HepG2 (cell line): ENCODE data around the gene VAMP8. TPM values are rescaled to one million over a fixed set of nuclear protein-coding genes. Genes with fewer than 3 reads are reported as not detected.

Experiments used
- GATAD2A ChIP-seq: IDR thresholded peaks from 2 replicates; pipeline ENCODE4 v1.6.1; 2016
- HHEX ChIP-seq: IDR thresholded peaks from 2 replicates; pipeline ENCODE4 v1.6.1; 2016; ENCODE audit warnings: control low read depth
- HOXD1 ChIP-seq: sonication (generic); formaldehyde crosslinking; IDR thresholded peaks from 2 replicates; pipeline ENCODE4 v1.5.0; 2020; ENCODE audit warnings: missing genetic modification reagents
- MEIS1 ChIP-seq: sonication (generic); formaldehyde crosslinking; IDR thresholded peaks from 2 replicates; pipeline ENCODE4 v1.9.0; 2021; ENCODE audit warnings: mild to moderate bottlenecking, missing genetic modification reagents, moderate library complexity, borderline replicate concordance
- NR2C2 ChIP-seq: sonication (generic); formaldehyde crosslinking; IDR thresholded peaks from 2 replicates; pipeline ENCODE4 v1.4.0; 2020; ENCODE audit warnings: missing genetic modification reagents, mild to moderate bottlenecking, moderate library complexity, borderline replicate concordance
- PHF8 ChIP-seq: sonication (generic); formaldehyde crosslinking; IDR thresholded peaks from 2 replicates; pipeline ENCODE4 v1.5.0; 2020; ENCODE audit warnings: missing genetic modification reagents
- PRPF4 ChIP-seq: fragments of 200-400 bp; formaldehyde crosslinking; IDR thresholded peaks from 2 replicates; pipeline ENCODE4 v1.6.1; 2016; ENCODE audit warnings: low read length, low read depth; ENCODE audit not compliant: poor library complexity, severe bottlenecking
- RNF2 ChIP-seq: fragments of 450-650 bp; conservative IDR thresholded peaks from 2 replicates; pipeline ENCODE4 v1.6.1; 2016; ENCODE audit warnings: low read depth
- SMAD3 ChIP-seq: sonication (generic); formaldehyde crosslinking; IDR thresholded peaks from 2 replicates; pipeline ENCODE4 v1.4.0; 2020; ENCODE audit warnings: missing genetic modification reagents
- SNAI1 ChIP-seq: sonication (generic); formaldehyde crosslinking; IDR thresholded peaks from 2 replicates; pipeline ENCODE4 v1.5.0; 2020; ENCODE audit warnings: mild to moderate bottlenecking, missing genetic modification reagents, borderline replicate concordance
- ZNF350 ChIP-seq: sonication (generic); formaldehyde crosslinking; IDR thresholded peaks from 2 replicates; pipeline ENCODE4 v1.4.0; 2020; ENCODE audit warnings: mild to moderate bottlenecking, low read depth, missing genetic modification reagents, borderline replicate concordance
- polyA plus RNA-seq, 8 experiments: library from polyadenylated mRNA; depleted of rRNA in 3 of 8; stranded (reverse) in 7 of 8; unstranded in 1 of 8; fragments of >200 nt; fragmentation: Illumina TruSeq in 4 of 8; extraction: Trizol in 4 of 8; gene quantifications; 2 replicates each; pipeline versions ENCODE4 v1.2.1 to v1.2.3, GENCODE V29; 2011 to 2016; ENCODE audit warnings: low read depth in 4 of 8, missing spikeins in 1 of 8, mixed read lengths in 1 of 8; ENCODE audit not compliant: insufficient read depth in 1 of 8
- total RNA-seq, 5 experiments: library from RNA; depleted of rRNA; stranded (reverse); fragments of >200 nt; fragmentation: Illumina TruSeq; extraction: Trizol; gene quantifications; 2 replicates each; pipeline ENCODE4 v1.2.3, GENCODE V29; 2016; ENCODE audit warnings: low read depth in 1 of 5
- TF ChIP-seq, protein P1 (sequence below): sonication (generic); formaldehyde crosslinking; IDR thresholded peaks from 2 replicates; pipeline ENCODE4 v1.4.0; 2020; ENCODE audit warnings: mild to moderate bottlenecking, missing genetic modification reagents
- TF ChIP-seq, protein P2 (sequence below): sonication (generic); formaldehyde crosslinking; IDR thresholded peaks from 2 replicates; pipeline ENCODE4 v1.4.0; 2020; ENCODE audit warnings: mild to moderate bottlenecking, missing genetic modification reagents
- TF ChIP-seq, protein P3 (sequence below): sonication (generic); formaldehyde crosslinking; IDR thresholded peaks from 2 replicates; pipeline ENCODE4 v1.5.0; 2020; ENCODE audit warnings: missing genetic modification reagents, mild to moderate bottlenecking, borderline replicate concordance
- TF ChIP-seq, protein P4 (sequence below): sonication (generic); IDR thresholded peaks from 2 replicates; pipeline ENCODE4 v1.6.1; 2016; ENCODE audit warnings: low read depth, borderline replicate concordance
- TF ChIP-seq, protein P5 (sequence below): sonication (generic); formaldehyde crosslinking; IDR thresholded peaks from 2 replicates; pipeline ENCODE4 v1.4.0; 2020; ENCODE audit warnings: missing genetic modification reagents
- TF ChIP-seq, protein P6 (sequence below): IDR thresholded peaks from 2 replicates; pipeline ENCODE4 v1.6.1; 2016; ENCODE audit warnings: missing genetic modification reagents, missing compliant biosample characterization

VAMP8 gene
- total and polyA plus RNA-seq, 2 of the 13 experiments (the other 11 are each of a cell fraction or from before 2014, with no cell fraction given), result 83.3 to 157 TPM

DNA sequence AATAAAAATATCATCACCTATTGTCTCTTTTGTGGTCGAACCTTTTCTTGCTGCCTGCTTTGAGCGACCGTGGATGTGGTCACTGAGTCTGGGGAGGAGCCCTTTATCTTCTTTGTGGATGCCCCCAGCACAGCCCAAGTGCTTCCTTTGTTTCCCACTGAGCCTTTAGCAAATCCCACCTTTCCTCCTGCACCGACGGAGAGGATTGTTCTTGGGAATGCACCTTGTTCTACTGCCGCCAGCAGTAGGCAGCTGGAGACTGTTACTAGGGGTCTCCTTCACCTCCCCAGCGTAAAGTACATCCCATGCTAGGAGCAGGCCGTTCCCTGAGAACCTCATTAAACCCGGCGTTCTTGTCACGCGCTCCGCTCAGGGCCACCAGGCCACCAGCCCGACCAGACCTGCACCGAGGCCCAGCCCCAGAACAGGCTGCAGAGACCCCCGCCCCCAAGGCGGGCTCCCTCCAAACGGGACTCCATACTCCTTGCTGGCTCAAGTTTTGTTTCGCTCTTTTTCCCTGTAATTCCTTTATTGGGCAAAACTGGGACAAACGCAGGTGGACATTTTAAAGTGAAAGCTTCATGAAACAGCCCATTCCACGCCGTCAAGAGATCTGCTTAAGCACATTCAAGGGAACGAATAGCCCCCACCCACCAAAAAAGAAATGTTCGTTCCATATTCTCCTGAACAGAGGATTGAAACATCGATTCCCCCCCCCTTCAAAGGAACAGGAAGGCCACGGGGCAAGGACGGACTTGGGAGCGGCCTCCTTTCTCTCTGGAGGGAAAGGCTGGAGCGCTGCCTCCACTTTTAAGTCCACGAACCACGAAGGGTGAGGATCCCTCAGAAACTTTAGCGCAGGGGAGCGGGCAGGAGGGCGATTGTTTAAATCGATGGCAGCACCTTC, 39.5 kb upstream of the VAMP8 start (continued):
- TF ChIP-seq, protein P1, sequence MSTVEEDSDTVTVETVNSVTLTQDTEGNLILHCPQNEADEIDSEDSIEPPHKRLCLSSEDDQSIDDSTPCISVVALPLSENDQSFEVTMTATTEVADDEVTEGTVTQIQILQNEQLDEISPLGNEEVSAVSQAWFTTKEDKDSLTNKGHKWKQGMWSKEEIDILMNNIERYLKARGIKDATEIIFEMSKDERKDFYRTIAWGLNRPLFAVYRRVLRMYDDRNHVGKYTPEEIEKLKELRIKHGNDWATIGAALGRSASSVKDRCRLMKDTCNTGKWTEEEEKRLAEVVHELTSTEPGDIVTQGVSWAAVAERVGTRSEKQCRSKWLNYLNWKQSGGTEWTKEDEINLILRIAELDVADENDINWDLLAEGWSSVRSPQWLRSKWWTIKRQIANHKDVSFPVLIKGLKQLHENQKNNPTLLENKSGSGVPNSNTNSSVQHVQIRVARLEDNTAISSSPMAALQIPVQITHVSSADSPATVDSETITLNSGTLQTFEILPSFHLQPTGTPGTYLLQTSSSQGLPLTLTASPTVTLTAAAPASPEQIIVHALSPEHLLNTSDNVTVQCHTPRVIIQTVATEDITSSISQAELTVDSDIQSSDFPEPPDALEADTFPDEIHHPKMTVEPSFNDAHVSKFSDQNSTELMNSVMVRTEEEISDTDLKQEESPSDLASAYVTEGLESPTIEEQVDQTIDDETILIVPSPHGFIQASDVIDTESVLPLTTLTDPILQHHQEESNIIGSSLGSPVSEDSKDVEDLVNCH (CRISPR knock-in tag), result no peak
- TF ChIP-seq HHEX (CRISPR knock-in tag), result no peak
- peak; percentile 10; the same call in 1 of the 2 replicates for TF ChIP-seq NR2C2
- peak; percentile 59 for TF ChIP-seq SNAI1 (CRISPR knock-in tag)
- TF ChIP-seq, protein P2, sequence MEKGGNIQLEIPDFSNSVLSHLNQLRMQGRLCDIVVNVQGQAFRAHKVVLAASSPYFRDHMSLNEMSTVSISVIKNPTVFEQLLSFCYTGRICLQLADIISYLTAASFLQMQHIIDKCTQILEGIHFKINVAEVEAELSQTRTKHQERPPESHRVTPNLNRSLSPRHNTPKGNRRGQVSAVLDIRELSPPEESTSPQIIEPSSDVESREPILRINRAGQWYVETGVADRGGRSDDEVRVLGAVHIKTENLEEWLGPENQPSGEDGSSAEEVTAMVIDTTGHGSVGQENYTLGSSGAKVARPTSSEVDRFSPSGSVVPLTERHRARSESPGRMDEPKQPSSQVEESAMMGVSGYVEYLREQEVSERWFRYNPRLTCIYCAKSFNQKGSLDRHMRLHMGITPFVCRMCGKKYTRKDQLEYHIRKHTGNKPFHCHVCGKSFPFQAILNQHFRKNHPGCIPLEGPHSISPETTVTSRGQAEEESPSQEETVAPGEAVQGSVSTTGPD (CRISPR knock-in tag), result no peak; the same call in 1 of the 2 replicates
- TF ChIP-seq RNF2, result peak; percentile 58; the same call in 1 of the 2 replicates
- TF ChIP-seq GATAD2A, result peak; percentile 68
- no peak for TF ChIP-seq PRPF4
- TF ChIP-seq, protein P3, sequence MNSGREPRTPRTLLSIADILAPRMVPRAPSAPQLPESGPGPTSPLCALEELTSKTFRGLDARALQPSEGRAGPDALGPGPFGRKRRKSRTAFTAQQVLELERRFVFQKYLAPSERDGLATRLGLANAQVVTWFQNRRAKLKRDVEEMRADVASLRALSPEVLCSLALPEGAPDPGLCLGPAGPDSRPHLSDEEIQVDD (CRISPR knock-in tag), result peak; percentile 73; the same call in 1 of the 2 replicates
- TF ChIP-seq, protein P4, sequence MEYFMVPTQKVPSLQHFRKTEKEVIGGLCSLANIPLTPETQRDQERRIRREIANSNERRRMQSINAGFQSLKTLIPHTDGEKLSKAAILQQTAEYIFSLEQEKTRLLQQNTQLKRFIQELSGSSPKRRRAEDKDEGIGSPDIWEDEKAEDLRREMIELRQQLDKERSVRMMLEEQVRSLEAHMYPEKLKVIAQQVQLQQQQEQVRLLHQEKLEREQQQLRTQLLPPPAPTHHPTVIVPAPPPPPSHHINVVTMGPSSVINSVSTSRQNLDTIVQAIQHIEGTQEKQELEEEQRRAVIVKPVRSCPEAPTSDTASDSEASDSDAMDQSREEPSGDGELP, result peak; percentile 36; the same call in 1 of the 2 replicates
- TF ChIP-seq HOXD1, result peak; percentile 43
- TF ChIP-seq, protein P5, sequence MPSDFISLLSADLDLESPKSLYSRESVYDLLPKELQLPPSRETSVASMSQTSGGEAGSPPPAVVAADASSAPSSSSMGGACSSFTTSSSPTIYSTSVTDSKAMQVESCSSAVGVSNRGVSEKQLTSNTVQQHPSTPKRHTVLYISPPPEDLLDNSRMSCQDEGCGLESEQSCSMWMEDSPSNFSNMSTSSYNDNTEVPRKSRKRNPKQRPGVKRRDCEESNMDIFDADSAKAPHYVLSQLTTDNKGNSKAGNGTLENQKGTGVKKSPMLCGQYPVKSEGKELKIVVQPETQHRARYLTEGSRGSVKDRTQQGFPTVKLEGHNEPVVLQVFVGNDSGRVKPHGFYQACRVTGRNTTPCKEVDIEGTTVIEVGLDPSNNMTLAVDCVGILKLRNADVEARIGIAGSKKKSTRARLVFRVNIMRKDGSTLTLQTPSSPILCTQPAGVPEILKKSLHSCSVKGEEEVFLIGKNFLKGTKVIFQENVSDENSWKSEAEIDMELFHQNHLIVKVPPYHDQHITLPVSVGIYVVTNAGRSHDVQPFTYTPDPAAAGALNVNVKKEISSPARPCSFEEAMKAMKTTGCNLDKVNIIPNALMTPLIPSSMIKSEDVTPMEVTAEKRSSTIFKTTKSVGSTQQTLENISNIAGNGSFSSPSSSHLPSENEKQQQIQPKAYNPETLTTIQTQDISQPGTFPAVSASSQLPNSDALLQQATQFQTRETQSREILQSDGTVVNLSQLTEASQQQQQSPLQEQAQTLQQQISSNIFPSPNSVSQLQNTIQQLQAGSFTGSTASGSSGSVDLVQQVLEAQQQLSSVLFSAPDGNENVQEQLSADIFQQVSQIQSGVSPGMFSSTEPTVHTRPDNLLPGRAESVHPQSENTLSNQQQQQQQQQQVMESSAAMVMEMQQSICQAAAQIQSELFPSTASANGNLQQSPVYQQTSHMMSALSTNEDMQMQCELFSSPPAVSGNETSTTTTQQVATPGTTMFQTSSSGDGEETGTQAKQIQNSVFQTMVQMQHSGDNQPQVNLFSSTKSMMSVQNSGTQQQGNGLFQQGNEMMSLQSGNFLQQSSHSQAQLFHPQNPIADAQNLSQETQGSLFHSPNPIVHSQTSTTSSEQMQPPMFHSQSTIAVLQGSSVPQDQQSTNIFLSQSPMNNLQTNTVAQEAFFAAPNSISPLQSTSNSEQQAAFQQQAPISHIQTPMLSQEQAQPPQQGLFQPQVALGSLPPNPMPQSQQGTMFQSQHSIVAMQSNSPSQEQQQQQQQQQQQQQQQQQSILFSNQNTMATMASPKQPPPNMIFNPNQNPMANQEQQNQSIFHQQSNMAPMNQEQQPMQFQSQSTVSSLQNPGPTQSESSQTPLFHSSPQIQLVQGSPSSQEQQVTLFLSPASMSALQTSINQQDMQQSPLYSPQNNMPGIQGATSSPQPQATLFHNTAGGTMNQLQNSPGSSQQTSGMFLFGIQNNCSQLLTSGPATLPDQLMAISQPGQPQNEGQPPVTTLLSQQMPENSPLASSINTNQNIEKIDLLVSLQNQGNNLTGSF (CRISPR knock-in tag), result no peak; the same call in 1 of the 2 replicates
- peak; percentile 40; the same call in 1 of the 2 replicates for TF ChIP-seq PHF8 (CRISPR knock-in tag)
- TF ChIP-seq, protein P6, sequence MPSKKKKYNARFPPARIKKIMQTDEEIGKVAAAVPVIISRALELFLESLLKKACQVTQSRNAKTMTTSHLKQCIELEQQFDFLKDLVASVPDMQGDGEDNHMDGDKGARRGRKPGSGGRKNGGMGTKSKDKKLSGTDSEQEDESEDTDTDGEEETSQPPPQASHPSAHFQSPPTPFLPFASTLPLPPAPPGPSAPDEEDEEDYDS, result peak; percentile 37; the same call in 1 of the 2 replicates
- no peak for TF ChIP-seq SMAD3 (CRISPR knock-in tag)
- TF ChIP-seq ZNF350 (CRISPR knock-in tag), result no peak; the same call in 1 of the 2 replicates
- no peak for TF ChIP-seq MEIS1 (CRISPR knock-in tag)
